NCI-H146 treated with DMSO at 0.1 percent for 48 hours (cell line): ENCODE measurements around the gene BMERB1.

ENCODE experiments used
- DNase-seq: peaks from one replicate; lab custom pipeline; 2025; ENCODE audit not compliant: unreplicated experiment; lab: John Stamatoyannopoulos, UW

Gene BMERB1

DNA sequence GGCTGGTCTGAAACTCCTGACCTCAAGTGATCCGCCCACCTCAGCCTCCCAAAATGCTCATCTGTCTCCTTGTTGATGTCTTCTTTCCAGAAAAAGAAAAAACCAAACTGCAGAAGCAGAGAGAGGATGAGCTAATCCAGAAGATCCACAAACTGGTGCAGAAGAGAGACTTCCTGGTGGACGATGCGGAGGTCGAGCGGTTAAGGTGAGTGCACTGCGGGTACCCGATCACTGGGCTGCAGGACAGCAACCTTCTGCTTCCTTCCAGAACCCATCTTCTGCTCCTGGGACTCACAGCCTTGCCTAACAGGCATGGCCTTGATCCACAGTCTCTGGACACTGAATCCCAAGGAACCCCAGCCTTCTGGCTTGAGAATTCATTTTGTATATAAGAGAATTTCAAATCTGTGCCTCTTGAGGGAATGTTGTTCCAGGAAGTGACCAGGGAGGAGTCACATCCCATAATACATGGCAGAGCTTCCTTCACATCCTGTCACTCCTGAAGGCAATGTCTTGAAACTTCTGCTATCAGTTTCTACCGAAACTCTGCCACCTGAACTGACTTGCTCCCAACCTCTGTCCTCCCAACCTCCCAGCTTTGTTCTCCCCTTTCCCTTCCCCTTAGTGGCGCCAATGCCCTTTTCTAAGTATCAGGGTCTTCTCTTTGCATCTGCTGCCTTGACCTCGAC lies 146.9 kb downstream of the BMERB1 start:
- no peak for DNase-seq

DNA sequence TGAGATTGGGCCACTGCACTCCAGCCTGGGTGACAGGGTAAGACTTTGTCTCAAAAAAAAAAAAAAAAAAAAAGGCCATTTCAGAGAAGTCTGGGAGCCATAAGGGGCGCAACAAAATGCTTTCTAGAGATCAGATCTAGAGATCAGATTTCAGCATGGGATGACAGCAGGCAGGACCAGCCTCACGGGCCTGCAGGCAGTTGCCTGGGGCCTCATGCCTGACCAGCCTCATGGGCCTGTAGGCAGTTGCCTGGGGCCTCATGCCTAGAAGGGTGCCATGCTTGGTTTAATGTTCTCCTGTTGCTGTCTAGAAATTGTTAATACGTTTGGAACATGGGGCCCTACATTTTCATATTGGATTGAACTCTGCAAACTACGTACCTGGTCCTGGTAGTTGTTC lies 149.1 kb downstream of the BMERB1 start:
- DNase-seq: no peak

DNA sequence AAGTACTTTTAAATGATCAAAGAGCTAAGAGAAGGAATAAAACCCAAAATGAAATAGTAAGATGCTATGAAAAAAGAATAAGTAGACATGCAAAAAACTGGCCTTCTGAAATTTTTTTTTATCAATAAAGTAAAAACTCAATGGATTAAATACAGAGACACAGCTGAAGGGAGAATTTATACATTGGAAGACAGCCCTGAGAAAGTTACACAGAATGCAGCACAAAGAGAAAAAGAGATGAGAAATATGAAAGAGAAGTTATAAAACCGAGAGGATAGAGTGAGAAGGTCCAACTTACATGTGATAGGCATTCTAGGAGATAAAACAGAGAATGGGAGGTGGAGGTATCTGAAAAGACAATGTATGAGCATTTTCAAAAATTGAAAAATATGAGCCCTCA lies 151.6 kb downstream of the BMERB1 start:
- no peak for DNase-seq

DNA sequence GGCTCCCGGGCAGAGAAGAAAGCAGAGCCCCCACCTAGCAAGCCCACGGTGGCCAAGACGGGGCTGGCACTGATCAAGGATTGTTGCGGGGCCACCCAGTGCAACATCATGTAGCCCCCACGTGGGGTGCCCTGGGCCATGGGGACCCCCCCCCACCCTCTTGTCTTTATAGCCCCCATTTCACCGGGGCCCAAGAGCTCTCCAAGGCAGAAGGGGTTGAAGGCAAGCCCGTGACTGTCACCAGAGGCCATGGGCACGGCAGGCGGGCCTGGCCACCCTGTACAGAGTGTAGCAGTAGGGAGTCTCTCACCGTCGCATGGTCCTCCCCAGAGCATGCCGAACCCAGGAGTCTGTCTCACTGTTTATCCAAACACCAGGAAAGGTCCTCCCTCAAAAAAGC lies 152.3 kb downstream of the BMERB1 start:
- DNase-seq: no peak

DNA sequence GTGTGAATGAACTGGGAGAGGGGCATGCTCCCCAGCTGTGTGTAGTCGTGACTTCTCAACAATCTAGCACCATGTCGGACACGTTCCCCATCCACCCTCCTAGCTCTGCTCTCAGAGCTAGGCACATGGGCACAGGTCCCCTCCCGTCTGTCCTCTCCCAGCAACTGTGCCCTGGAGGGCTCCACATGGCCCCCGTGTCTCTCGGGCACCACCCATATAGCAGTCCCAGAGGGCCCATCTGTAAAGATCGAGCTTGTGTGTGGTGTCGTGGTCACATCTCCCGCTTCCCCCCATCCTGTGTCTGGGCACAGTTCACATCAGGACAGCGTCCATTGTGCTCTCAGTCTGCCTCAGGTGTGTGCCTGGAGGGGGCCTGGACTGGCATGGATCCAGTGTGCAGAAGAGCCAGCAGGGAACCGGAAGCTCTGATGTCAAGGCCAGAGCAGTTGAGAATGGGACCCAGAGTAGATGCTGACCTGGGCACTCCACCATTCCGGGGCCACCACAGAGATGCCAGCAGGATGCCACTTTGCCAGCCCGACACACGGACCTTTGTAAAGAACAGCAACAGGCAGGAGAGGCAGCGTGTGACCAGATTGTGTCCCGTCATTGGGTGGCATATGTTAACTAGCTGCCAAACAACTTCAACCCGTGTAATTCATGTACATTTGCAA lies 152.9 kb downstream of the BMERB1 start:
- DNase-seq: no peak

DNA sequence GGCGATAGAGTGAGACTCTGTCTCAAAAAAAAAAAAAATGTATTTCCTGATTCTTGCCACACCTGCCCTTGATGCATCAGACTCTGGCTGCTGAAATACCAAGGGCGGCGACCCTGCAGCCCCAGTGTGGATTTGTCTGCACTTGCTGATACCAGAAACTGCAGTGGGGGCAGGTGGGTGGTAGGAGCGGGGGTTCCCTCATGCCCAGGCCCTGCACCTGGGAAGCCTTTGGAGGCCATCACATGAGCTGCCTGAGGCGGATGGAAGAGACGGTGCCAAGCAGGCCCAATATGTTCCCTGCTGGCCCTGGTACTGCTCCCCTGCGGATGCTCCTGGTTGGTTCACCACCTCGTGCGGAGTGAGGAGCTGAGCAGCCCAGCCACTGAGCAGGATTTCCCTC lies 157.9 kb downstream of the BMERB1 start:
- DNase-seq: no peak

DNA sequence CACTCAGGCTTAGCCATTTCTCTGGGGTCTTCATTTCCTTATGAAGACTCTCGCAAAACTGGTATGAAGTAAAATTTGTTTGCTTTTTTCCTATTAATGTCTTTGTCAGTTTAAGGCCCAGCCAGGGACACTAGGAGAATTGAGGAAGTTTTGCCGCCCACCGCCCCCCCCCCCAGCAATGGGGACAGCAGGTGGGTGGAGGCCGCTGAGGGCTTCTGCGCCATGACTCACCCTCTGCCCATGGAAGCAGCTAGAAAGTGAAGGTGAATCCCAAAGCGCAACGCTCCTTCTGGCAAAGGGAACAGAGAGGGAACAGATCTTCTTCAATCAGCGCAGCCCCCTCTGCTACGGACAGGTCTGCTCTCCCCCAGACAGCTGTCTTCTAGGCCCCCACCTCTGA lies 158.8 kb downstream of the BMERB1 start:
- DNase-seq: no peak

DNA sequence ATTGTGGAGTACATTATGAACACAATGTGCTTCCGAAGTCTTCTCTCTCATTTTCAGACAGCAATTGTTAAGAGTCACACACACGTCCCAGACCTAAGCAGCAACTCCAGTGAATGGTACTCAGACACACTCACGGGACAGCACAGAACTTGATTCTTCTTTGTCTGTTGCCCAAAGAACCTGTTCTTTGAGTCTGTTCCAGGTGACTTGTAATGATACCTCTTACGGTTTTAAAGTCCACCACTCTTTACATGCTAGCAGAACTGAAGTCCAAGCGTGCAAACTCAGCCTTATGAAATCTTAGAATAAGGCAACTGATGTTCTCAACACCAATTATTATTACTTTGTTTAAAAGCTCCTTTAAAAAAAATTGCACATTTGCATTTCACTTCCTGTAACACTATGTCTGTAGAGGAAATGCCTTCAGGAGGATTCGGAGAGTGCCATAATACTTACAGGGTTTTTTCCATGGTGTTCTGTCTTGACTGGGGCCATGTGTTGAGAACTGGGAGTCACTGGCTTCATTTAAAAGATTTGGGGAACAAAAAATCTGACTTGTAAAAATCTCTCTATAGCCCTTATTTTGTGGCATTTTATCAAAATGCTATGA lies 160.4 kb downstream of the BMERB1 start:
- DNase-seq: no peak

DNA sequence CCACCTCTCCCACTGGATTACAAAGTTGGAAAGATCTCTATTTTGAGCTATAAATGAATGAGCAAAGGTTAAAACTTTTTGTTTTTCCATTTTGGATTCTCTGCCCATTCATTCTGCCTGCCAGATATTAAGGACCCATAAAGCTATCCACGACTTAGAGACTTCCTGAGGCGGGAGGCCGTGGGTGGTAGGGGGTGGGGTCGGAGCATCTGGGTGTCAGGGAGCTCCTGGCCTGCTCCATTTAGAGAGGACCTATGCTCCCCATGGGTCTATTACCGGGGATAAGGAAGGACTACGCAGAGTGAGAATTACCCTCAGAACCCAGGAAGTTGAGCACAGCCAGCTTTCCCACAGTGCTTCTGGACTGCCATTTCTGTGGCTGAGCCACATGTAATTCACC lies 162.7 kb downstream of the BMERB1 start:
- no peak for DNase-seq

DNA sequence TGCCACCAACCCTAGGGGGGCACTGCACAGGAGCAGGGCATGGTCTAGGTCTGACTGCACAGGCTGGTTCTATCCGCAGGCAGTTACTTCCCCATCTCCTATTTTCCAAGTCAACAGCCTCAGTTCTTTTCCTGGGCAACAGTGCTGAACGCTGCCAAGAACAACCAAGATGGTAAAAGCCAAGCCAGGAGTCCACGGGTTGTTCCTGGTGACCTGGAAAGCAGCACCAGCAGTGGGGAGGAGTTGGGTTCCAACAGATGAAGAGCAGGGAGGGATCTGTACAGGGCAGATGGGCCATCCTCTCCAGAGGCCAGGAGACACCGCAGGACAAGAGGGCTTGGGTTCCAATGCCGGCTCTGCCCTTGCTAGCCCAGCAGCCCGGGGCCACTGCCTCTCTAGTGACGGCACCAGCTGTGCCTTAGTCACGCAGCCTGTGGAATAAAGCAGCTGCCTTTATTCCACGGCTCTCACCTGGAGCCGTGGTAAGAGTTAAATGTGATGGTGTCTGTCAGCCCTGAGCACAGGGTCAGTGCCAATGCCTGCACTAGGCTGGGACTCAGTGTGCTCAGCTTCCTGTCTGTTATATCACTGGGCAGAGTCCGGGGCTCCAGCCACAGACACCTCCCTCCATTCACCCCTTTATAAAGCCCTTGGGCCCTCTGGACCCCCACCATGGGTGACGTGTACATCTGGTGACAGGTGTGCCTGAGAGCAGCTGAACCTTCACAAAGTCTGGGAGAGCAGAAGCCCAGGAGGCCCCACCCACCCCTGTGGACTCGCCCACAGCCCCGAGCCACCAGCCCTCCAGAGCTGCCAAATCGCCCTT lies 163.6 kb downstream of the BMERB1 start:
- no peak for DNase-seq

DNA sequence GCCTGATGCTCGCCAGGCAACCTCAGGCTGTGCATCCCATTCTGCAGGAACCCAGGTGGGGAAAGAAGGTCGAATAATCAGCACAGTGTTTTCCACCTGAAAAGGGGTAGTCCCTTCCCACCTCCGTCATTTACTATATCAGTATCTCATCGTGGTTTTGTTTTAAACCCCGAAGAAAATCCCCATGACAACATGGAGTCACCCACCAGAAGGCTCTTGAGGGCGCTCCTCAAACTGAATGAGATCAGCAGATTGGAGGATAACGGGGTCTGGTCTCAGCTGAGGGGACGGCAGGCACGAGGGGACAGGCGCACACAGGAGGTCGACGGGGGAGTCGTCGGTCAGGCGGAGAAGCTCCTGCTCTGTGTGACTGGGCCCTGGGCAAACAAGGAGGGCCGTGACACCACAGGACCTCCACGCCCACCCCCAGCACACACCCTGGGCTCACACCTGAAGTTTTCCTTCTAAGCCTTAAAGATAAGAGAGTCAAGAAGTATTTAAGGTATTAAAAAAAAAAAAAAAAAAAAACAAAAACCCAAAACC lies 164.3 kb downstream of the BMERB1 start:
- DNase-seq: no peak

DNA sequence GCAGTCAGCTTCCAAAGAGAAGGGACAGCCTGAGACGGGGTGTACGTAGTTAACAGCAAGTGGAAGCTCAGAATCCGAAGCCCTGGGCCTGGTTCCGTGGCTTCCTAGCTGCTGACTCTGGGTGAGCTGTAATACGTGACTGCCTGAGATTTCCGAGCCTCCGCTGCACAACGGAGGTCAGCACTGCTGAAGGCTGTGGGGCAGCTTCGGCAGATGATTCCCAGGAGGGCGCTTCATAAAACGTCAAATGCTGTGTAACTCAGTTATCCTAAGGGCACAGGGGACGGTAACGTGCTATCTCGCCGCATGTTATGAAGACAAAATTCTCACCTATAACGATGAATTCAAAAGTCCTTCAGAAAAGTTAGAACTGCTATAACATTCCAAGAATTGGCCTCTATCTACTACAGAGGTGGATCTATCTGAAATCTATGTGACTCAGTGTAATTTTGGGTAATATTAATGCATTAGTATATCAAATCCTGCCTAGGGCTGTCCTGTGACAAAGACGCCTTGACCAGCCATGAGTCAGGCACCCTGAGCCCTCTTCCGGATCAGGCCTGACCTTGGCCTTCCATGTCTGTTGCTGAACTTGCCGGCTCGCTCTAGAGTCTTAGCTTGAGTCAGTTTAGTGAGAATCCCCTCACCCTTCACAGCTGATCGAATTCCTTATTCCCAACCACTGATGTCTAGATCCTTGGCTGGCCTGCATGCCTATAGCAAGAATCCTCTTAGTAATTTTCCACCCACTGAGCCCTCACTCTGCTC lies 165.1 kb downstream of the BMERB1 start:
- DNase-seq: no peak

DNA sequence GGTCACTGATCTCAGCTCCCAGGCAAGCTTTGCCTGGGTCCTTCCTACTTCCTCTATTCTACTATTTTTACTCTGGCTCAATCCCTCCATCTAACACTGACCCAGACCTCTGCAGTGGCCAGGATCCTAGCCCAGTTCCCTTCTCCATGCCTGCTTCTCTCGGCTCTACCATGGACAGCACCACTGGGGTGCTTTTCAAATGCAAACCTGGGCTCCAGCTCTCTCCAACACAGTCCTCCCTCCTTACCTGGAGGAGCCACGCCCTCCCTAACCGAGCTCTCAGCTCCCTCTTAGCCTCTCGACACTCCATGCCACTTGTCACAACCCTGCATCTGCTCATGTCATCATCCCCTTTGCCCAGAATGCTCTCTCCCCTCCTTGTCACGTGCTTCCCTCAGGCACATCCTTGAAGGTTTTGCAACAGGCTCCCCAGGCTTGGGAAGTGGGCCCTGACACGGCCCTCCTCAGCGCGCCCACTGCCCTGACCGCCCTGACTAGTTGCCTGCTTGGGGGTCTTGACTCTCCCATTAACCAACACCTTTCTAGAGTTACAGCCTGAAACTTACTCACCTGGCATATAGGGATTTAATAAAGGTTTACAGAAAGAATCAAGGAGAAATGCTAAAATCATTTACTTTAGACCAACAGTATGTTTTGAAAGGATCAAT lies 167.0 kb downstream of the BMERB1 start:
- no peak for DNase-seq

DNA sequence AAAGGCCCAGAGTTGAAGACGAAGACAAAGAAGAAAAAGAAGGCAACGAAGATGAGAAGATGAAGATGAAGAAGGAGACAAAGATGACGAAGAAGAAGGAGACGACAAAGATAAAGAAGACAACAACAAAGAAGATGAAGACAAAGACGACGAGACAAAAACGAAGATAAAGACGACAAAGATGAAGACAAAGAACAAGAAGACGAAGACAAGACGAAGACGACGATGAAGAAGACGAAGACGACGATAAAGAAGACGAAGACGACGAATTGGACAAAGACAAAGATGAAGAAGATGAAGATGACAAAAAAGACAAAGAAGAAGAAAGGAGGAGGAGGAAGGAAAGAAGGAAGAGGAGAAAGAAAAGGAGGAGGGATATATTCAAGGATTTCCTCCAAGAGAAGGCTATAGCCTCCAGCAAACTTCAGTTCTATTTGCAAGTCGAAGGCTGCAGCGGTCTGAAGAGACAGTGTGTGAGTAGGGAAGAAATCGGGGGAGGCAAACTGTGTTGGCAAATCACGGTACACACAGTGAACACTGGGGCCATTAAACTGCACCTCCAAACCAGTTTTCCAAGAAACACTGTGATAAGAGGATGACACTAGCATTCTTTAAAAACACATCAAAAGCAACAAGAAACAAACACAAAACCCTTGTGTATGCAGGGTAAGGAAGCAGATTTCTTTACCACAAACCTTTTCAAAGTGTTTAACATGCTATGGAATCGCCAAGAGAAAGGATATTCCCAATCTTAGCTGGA lies 168.1 kb downstream of the BMERB1 start:
- no peak for DNase-seq

DNA sequence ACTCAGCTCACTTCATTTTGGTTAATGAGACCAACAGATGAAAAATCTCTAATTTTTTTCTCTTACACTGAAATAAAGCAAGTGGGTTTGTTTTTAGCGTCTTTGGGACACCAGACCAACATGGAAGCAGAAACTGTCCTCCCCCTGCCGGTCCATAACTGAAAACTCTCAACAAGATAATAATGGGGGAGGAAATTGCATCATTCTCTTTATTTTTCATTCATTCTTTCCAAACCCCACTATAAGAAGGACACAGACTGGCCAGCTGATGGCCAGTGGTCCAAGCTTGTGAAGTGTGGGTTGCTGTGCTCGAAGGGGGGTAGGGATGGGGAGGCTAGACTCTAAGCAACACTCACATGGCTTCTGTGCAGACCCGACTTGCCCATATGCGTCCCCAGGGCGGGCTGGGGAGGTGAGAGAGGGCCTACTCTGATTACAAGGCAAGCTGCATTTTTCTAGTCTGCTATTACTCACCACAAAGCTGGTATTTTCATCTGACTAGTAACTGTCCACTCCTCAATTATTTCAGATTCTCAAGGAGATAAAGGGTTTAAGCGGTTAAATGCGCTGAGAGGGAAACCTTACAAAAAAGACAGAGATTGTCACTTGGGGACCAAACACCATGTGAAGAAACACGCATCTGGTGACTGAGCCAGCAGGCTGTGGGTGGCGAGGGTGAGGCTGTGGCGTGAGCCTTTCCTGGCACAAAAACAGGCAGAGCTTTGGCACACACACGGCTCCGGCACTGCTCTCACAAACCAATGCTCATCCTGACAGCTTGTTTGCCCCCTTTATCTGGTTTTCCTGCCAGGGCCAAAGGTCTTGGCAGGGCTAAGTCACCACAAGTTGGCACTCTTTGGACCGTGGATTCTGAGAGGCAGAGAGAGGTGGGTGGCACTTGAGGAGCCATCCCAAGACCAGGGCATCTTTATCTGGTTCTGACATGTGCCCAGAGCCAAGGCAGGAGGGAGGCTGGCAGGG lies 170.4 kb downstream of the BMERB1 start:
- DNase-seq: no peak

DNA sequence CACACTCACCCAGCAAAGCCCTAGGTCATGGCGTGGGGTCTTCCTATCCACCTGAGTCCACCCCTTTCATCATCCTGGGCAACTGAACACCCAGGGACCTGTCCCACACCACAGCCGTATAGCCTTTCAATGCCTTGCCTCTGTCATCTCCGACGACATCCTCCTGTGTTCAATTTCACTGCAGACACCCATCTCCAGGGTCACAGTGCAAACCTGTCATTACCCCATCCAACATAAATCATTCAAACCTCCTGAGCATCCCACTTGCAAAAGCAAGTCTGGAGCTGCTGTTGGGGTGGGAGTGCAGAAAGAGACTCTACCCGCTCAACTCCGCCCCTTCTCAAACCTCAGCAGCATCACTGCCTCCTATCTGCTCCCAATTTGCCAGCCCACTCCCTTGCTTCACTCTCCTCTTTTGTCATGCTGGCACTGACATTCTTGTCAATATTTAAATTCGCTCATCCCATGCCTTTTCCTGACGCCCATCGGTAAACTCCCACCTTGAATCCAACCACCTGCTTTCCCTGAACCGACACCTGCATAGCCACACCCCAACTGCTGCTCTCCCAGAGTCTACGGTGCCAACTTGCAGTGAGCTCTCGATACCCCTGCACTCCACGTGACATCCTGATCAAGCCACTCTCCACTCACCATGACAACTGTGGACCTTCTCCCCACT lies 171.6 kb downstream of the BMERB1 start:
- no peak for DNase-seq

DNA sequence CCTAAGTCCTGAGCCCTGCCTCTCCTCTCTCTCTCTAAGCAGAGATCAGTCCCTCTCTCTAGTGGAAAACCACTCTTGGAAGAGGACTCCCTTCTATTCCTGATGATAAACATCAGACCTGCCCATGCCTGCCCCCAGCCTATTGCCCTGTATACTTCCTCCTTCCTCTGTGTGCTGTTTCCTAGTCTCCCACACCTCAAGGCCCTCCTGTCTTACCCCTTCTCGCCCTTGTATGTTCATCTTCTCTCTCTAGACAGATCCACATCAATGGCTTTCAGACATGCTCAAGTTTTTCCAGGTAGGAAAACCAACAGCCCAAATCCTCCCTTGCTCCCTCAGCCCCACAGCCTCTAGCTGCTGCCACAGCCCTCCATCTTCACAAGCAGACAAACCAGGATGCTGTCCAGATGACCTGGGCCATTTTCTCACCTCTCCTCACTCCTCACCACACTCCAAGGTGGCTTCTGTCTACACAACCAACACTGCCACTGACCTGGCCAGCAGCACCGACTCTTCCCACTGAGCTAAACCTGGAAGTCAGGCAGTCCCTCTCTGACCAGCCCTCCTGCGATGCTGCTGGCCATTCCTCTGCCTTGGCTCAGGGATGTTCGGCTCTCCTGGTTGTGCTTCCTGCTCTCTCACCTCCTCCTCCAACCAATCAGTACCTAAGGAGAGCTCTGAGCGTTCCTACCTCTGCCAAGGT lies 172.3 kb downstream of the BMERB1 start:
- DNase-seq: no peak
